SK-N-SH (cell line): ENCODE results near the gene RUFY2. TPM values are rescaled to one million over a fixed set of nuclear protein-coding genes. Genes with fewer than 3 reads are reported as not detected.

ENCODE experiments used
- CTCF ChIA-PET: fragments of 300-600, 350-600 bp; formaldehyde crosslinking; extraction: SDS; loops from one replicate; lab custom pipeline; 2021; lab: Yijun Ruan, JAX
- POLR2A ChIA-PET: fragments of 350-600 bp; sonication (Branson Sonifier 250); formaldehyde crosslinking; extraction: SDS; loops from one replicate; lab custom pipeline; 2020; ENCODE audit warnings: antibody characterized with exemption, inconsistent platforms; lab: Yijun Ruan, JAX
- DNase-seq: peaks from one replicate; pipeline ENCODE4 v3.0.0; 2012
- H2AFZ ChIP-seq: fragments of 200-600 bp; sonication (generic); 2 replicates; pipeline ENCODE4 v1.8.1; 2016; ENCODE audit warnings: antibody characterized with exemption, mild to moderate bottlenecking, low read depth
- H3F3A ChIP-seq: fragments of 200-600 bp; sonication (generic); replicated peaks from 2 replicates; pipeline ENCODE3; 2016; ENCODE audit warnings: antibody characterized with exemption, mild to moderate bottlenecking; ENCODE audit not compliant: insufficient read depth
- H3K27ac ChIP-seq, 2 experiments: fragments of 200-500 bp in 1 of 2; fragments of 200-600 bp in 1 of 2; sonication (Bioruptor generic) in 1 of 2; sonication (generic), shearing (Covaris generic) in 1 of 2; 2 replicates each; pipeline versions ENCODE4 v1.5.1 to v1.6.1; 2014 to 2016; ENCODE audit warnings: low read depth in 2 of 2, inconsistent platforms in 1 of 2, low read length in 1 of 2, mild to moderate bottlenecking in 1 of 2, mixed read lengths in 1 of 2
- H3K27me3 ChIP-seq: fragments of 200-600 bp; sonication (generic), shearing (Covaris generic); 2 replicates; pipeline ENCODE4 v1.6.1; 2016; ENCODE audit warnings: mixed run types; ENCODE audit not compliant: insufficient read depth
- H3K36me3 ChIP-seq, 2 experiments: fragments of 200-500 bp in 1 of 2; fragments of 200-600 bp in 1 of 2; sonication (Bioruptor generic) in 1 of 2; sonication (generic) in 1 of 2; replicated peaks in 1 of 2; 2 replicates each; pipeline versions ENCODE3 to v1.5.1; 2014 to 2016; ENCODE audit warnings: low read length in 1 of 2, mild to moderate bottlenecking in 1 of 2; ENCODE audit not compliant: insufficient read depth in 2 of 2, control insufficient read depth in 1 of 2
- H3K4me1 ChIP-seq, 2 experiments: fragments of 200-500 bp in 1 of 2; fragments of 200-600 bp in 1 of 2; sonication (Bioruptor generic) in 1 of 2; sonication (generic), shearing (Covaris generic) in 1 of 2; 2 replicates each; pipeline versions ENCODE4 v1.5.1 to v1.6.1; 2014 to 2016; ENCODE audit warnings: low read depth in 1 of 2, low read length in 1 of 2, mixed run types in 1 of 2; ENCODE audit not compliant: insufficient read depth in 2 of 2, control insufficient read depth in 1 of 2
- H3K4me2 ChIP-seq: fragments of 200-600 bp; sonication (generic), shearing (Covaris generic); 2 replicates; pipeline ENCODE4 v1.6.1; 2017; ENCODE audit warnings: mixed run types
- H3K4me3 ChIP-seq, 2 experiments: fragments of 200-500 bp in 1 of 2; fragments of 200-600 bp in 1 of 2; sonication (Bioruptor generic) in 1 of 2; sonication (generic), shearing (Covaris generic) in 1 of 2; 2 replicates each; pipeline versions ENCODE4 v1.5.1 to v1.8.1; 2014 to 2016; ENCODE audit warnings: low read depth in 2 of 2, inconsistent platforms in 1 of 2, low read length in 1 of 2, mild to moderate bottlenecking in 1 of 2, mixed read lengths in 1 of 2, moderate library complexity in 1 of 2
- H3K79me2 ChIP-seq: fragments of 200-600 bp; sonication (generic); 2 replicates; pipeline ENCODE4 v1.8.1; 2017; ENCODE audit warnings: mild to moderate bottlenecking; ENCODE audit not compliant: insufficient read depth
- H3K9ac ChIP-seq: fragments of 200-600 bp; sonication (generic); 2 replicates; pipeline ENCODE4 v1.6.1; 2017; ENCODE audit warnings: mixed run types
- H3K9me2 ChIP-seq: fragments of 200-600 bp; sonication (generic); 2 replicates; pipeline ENCODE4 v1.6.1; 2017; ENCODE audit warnings: mixed run types
- H3K9me3 ChIP-seq: fragments of 200-600 bp; sonication (generic); 2 replicates; pipeline ENCODE4 v1.6.1; 2017; ENCODE audit warnings: mixed run types, mild to moderate bottlenecking, moderate library complexity
- H4K20me1 ChIP-seq: fragments of 200-600 bp; sonication (generic); 2 replicates; pipeline ENCODE4 v1.6.1; 2017; ENCODE audit warnings: mild to moderate bottlenecking, mixed run types; ENCODE audit not compliant: insufficient read depth
- CHD2 ChIP-seq: fragments of 150-350 bp; IDR thresholded peaks from 2 replicates; pipeline ENCODE4 v1.6.1; 2018; ENCODE audit warnings: low read length; ENCODE audit not compliant: partially characterized antibody
- EZH2phosphoT487 ChIP-seq: fragments of 200-600 bp; sonication (generic); IDR thresholded peaks from 2 replicates; pipeline ENCODE4 v1.6.1; 2017; ENCODE audit warnings: low read depth, mixed run types, mild to moderate bottlenecking, antibody characterized with exemption, moderate library complexity, borderline replicate concordance
- FOXM1 ChIP-seq: IDR thresholded peaks from 2 replicates; pipeline ENCODE4 v1.4.0; 2012; ENCODE audit warnings: low read depth, mild to moderate bottlenecking
- GATA2 ChIP-seq: sonication (generic); formaldehyde crosslinking; IDR thresholded peaks from 2 replicates; pipeline ENCODE4 v1.5.0; 2020; ENCODE audit warnings: mild to moderate bottlenecking, missing genetic modification reagents
- MXI1 ChIP-seq: IDR thresholded peaks from 2 replicates; pipeline ENCODE4 v1.6.1; 2012; ENCODE audit warnings: mild to moderate bottlenecking, low read depth, low read length, improper control_type of control experiment
- NRF1 ChIP-seq: IDR thresholded peaks from 2 replicates; pipeline ENCODE4 v1.6.1; 2012; ENCODE audit warnings: low read depth, mild to moderate bottlenecking, low read length
- POLR2AphosphoS5 ChIP-seq: IDR thresholded peaks from 2 replicates; pipeline ENCODE4 v1.6.1; 2012; ENCODE audit warnings: low read depth, low read length
- RAD21 ChIP-seq: IDR thresholded peaks from 2 replicates; pipeline ENCODE4 v1.6.1; 2012; ENCODE audit warnings: mild to moderate bottlenecking, low read length
- REST ChIP-seq: IDR thresholded peaks from 2 replicates; pipeline ENCODE4 v1.6.1; 2012; ENCODE audit warnings: mild to moderate bottlenecking, low read depth, low read length, moderate library complexity
- RXRA ChIP-seq: IDR thresholded peaks from 2 replicates; pipeline ENCODE4 v1.4.0; 2012; ENCODE audit warnings: low read depth, mild to moderate bottlenecking, borderline replicate concordance
- SMC3 ChIP-seq: IDR thresholded peaks from 2 replicates; pipeline ENCODE4 v1.6.1; 2012; ENCODE audit warnings: low read depth, low read length, improper control_type of control experiment
- TCF12 ChIP-seq: IDR thresholded peaks from 2 replicates; pipeline ENCODE4 v1.4.0; 2012
- TEAD4 ChIP-seq: IDR thresholded peaks from 2 replicates; pipeline ENCODE4 v1.4.0; 2012; ENCODE audit warnings: mild to moderate bottlenecking, borderline replicate concordance; ENCODE audit not compliant: insufficient read depth
- USF2 ChIP-seq: fragments of 150-350 bp; IDR thresholded peaks from 2 replicates; pipeline ENCODE4 v1.6.1; 2017; ENCODE audit warnings: antibody characterized with exemption, low read length, low read depth, borderline replicate concordance
- WGBS: methylation state at CpG from one replicate; pipeline ENCODE4 v1.1.6; 2017; ENCODE audit warnings: low lambda C conversion rate; 5-methylcytosine and 5-hydroxymethylcytosine counted together
- polyA plus RNA-seq, 3 experiments: library from polyadenylated mRNA; depleted of rRNA; stranded (reverse); fragments of >200 nt; gene quantifications; 2 replicates each; pipeline ENCODE4 v1.2.3, GENCODE V29; 2012
- TF ChIP-seq, protein P1 (sequence below): fragments of 200-600 bp; sonication (generic); IDR thresholded peaks from 2 replicates; pipeline ENCODE4 v1.6.1; 2017; ENCODE audit warnings: antibody characterized with exemption, mild to moderate bottlenecking, moderate library complexity
- TF ChIP-seq, protein P2 (sequence below): IDR thresholded peaks from 2 replicates; pipeline ENCODE4 v1.4.0; 2012; ENCODE audit warnings: low read depth
- TF ChIP-seq, protein P3 (sequence below): IDR thresholded peaks from 2 replicates; pipeline ENCODE4 v1.4.0; 2012; ENCODE audit warnings: low read depth, borderline replicate concordance

The RUFY2 gene
- polyA plus RNA-seq, 1 of the 3 experiments (the other 2 are of a cell fraction): 6.2 TPM

GRCh38 chr10:68364101-68364886 is 42.8 kb downstream of the RUFY2 start:
- no peaks in the 10 kb centered on the region for H3K79me2 ChIP-seq
- TF ChIP-seq CHD2 (no peak), POLR2AphosphoS5 (no peak), EZH2phosphoT487 (no peak), SMC3 (no peak), NRF1 (no peak), USF2 (no peak), RAD21 (no peak), REST (no peak), TCF12 (no peak), FOXM1 (no peak), RXRA (no peak), GATA2 (CRISPR knock-in tag) (no peak), MXI1 (no peak), TEAD4 (no peak)
- TF ChIP-seq, protein P1, sequence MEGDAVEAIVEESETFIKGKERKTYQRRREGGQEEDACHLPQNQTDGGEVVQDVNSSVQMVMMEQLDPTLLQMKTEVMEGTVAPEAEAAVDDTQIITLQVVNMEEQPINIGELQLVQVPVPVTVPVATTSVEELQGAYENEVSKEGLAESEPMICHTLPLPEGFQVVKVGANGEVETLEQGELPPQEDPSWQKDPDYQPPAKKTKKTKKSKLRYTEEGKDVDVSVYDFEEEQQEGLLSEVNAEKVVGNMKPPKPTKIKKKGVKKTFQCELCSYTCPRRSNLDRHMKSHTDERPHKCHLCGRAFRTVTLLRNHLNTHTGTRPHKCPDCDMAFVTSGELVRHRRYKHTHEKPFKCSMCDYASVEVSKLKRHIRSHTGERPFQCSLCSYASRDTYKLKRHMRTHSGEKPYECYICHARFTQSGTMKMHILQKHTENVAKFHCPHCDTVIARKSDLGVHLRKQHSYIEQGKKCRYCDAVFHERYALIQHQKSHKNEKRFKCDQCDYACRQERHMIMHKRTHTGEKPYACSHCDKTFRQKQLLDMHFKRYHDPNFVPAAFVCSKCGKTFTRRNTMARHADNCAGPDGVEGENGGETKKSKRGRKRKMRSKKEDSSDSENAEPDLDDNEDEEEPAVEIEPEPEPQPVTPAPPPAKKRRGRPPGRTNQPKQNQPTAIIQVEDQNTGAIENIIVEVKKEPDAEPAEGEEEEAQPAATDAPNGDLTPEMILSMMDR: no peak
- TF ChIP-seq, protein P2, sequence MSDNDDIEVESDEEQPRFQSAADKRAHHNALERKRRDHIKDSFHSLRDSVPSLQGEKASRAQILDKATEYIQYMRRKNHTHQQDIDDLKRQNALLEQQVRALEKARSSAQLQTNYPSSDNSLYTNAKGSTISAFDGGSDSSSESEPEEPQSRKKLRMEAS: no peak
- TF ChIP-seq, protein P3, sequence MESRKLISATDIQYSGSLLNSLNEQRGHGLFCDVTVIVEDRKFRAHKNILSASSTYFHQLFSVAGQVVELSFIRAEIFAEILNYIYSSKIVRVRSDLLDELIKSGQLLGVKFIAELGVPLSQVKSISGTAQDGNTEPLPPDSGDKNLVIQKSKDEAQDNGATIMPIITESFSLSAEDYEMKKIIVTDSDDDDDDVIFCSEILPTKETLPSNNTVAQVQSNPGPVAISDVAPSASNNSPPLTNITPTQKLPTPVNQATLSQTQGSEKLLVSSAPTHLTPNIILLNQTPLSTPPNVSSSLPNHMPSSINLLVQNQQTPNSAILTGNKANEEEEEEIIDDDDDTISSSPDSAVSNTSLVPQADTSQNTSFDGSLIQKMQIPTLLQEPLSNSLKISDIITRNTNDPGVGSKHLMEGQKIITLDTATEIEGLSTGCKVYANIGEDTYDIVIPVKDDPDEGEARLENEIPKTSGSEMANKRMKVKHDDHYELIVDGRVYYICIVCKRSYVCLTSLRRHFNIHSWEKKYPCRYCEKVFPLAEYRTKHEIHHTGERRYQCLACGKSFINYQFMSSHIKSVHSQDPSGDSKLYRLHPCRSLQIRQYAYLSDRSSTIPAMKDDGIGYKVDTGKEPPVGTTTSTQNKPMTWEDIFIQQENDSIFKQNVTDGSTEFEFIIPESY: no peak
- TF ChIP-seq, all 33 proteins: peak for 0
- Histone ChIP-seq H3K4me3 (no peak overlapping the region), H3K36me3 (peaks cover 31 to 62% of the 10 kb centered on the region in 2 experiments), H2AFZ (no peak overlapping the region), H3K27ac (no peak overlapping the region), H3K4me1 (no peaks in the 10 kb centered on the region), H3K4me2 (no peak overlapping the region), H3K9ac (no peak overlapping the region), H3K9me2 (no peaks in the 10 kb centered on the region), H3K9me3 (no peaks in the 10 kb centered on the region), H4K20me1 (no peaks in the 10 kb centered on the region), H3K27me3 (no peaks in the 10 kb centered on the region), H3F3A (peaks cover 18% of the 10 kb centered on the region)
- WGBS: 72% methylated on average over 3 of the region's 3 CpGs
- ChIA-PET CTCF (interaction anchor here (1.1 kb wide), 1 partner anchor 16 kb away, joined by 6 read pairs; no protein-coding TSS in a partner anchor), POLR2A (no interaction called here)
- DNase-seq: no peak
